ENCODE data around the gene ARHGAP29.
"Not testable (repeated sequence)": the region's sequence is repeated elsewhere in the genome, so short reads cannot be mapped to it uniquely, and the experiment has no call there.

ARHGAP29 gene

GRCh38 chr1:94231746-94232145 lies 5.6 kb downstream of the ARHGAP29 start:
- DNase-seq = no peak

DNA sequence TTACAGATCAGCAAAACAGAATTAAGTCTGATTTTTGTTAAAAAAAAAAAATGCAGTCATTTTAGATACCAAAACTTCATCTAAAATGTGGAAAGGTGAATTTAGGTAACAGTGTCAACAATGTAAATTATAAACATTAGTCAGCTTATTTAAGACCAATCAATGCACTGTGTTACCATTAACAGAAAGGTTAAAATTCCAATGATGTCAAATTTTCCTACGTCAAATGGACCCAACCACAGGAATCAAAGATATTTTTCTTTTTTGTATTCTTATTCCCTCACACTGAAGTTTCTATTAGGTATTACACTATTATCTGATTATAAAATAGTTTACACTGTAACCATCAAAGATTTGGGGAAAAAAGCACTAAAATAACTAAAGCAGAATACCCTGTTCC lies 6.5 kb downstream of the ARHGAP29 start:
- DNase-seq = no peak

- DNase-seq = no peak
These were observed 8.6 kb downstream of the ARHGAP29 start for GRCh38 chr1:94228640-94229375.

GRCh38 chr1:94227624-94228023 lies 9.8 kb downstream of the ARHGAP29 start:
- DNase-seq = no peak

- no peak for DNase-seq
These were observed 11.5 kb downstream of the ARHGAP29 start for GRCh38 chr1:94225845-94226244.

DNA sequence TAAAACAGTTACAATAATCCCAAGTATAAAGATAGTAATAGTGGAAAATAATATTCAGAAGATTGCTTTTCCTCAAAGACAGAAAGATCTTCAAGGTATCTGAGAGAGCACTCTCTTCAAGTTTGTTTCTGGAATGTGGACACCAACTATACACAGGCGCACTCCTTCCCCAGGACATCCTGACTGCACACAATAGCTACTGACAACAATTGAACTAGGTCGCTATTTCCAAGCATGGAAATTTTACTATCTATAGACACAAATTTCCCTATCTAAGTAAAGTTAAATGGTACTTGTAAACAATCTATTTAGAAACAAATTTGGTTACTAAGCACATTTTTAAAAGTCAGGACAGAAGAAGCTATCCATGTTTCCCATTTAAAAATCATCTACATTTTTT lies 19.1 kb downstream of the ARHGAP29 start:
- no peak for DNase-seq

- no peak for DNase-seq
These were observed 21.4 kb downstream of the ARHGAP29 start for GRCh38 chr1:94215955-94216354.

- no peak for DNase-seq
These were observed 27.4 kb downstream of the ARHGAP29 start for GRCh38 chr1:94209982-94210381.

- DNase-seq = no peak
These were observed 28.0 kb downstream of the ARHGAP29 start for GRCh38 chr1:94209425-94209824.

DNA sequence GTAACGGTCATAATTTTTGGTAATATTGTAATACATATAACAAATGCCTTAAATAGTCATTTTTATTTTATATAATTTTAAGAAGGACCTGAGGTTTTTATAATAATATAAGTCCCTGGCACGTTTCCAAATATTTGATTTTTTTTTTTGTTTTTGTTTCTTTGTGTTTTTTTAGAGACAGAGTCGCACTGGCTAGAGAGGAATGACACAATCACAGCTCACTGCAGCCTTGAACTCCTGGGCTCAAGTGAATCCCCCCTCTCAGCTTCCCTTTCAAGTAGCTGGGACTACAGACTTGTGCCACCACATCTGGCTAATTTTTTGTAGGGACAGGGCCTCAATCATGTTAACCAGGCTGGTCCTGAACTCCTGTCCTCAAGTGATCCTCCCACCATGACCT lies 29.7 kb downstream of the ARHGAP29 start:
- no peak for DNase-seq

DNA sequence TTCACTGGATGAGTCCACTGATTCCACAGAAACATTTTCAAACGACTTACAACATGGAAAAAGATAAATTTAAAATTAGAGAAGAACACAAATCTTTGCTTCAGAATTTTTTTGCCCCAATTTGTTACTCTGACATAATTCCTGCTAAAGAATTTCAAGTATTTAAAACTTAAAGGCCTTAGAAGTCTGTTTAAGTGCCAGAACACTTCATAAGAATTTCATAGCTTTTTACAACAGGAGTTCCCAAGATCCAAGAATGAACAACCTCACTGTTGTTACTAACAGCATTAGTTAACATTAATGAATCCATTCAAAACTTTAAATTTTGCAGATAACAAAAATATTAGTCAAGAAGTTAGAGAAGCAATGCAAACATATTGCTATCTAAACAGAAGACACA lies 31.7 kb downstream of the ARHGAP29 start:
- no peak for DNase-seq

DNA sequence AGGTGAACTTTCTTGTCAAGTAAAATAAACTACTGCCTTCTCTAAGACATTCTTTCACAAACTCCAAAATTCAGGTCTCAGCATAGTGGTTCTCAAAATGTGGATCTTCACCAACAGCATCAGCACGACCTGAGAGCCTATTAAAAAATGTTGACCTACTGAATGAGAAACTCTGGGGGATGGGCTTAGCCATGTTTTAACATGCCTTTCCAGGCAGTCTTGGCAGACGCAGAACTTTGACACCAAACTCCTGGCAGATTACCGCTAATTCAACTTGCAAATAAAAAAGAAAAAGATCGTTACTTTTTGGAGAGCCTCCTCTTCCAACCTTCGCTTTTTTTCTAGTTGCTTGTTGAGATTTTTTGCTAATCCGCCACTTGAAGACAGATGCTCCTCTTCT lies 35.1 kb downstream of the ARHGAP29 start:
- DNase-seq = no peak

DNA sequence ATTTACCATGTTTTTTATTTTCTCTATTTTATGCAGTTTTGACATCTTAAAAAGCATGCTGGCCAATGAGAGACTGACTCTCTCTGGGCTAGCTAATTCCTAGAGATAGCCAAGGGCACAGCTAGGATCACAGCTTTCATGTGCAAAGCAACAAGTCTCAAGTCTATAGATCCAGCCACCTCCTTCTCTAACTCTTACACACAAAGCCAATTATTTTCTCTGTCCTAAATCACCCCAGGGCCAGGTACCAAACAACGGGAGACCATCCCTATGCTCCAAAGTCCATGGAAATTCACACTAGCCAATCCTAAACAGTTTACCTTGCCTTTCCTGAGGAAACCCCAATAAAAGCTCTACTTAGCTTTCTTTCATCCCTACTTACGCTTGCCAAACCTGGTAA lies 38.0 kb downstream of the ARHGAP29 start:
- DNase-seq = no peak

- DNase-seq = no peak
These were observed 43.1 kb downstream of the ARHGAP29 start for GRCh38 chr1:94194079-94194865.

DNA sequence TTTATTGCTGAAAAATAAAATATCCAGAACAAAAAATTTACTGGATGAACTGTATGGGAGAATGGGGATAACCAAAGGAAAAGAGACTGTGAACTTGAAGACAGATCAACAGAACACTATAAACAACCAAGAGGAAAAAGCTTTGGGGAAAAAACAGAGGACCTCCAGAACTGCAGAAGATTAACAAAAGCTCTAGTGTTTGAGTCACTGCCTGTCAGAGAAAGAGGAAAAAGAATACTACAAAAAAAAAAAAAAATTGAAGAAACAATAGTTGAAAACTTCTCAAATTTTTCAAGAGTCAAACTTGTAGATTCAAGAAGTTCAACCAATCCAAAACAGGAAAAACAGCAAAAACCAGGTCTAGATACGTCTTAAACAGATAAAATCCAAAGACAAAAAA lies 44.3 kb downstream of the ARHGAP29 start:
- no peak for DNase-seq

DNA sequence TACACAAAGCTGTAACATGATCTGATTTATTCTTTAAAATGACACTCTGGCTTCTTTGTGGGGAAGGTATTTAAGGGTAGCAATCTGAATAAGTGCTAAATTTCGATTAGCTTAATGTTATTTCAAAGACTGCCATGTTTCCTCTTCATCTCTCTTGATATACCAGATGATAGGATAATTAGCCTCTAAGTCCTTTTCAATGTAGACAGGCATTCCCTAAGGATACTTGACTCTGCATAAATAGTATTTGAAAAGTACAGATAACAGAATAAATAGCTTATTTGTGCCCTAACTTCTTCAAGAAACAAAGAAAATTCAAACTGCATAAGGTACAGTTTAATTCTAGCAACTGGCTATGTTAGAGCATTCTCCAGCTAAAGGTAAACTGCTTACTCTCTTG lies 46.2 kb downstream of the ARHGAP29 start:
- no peak for DNase-seq

GRCh38 chr1:94186946-94187345 lies 50.4 kb downstream of the ARHGAP29 start:
- DNase-seq = no peak

DNA sequence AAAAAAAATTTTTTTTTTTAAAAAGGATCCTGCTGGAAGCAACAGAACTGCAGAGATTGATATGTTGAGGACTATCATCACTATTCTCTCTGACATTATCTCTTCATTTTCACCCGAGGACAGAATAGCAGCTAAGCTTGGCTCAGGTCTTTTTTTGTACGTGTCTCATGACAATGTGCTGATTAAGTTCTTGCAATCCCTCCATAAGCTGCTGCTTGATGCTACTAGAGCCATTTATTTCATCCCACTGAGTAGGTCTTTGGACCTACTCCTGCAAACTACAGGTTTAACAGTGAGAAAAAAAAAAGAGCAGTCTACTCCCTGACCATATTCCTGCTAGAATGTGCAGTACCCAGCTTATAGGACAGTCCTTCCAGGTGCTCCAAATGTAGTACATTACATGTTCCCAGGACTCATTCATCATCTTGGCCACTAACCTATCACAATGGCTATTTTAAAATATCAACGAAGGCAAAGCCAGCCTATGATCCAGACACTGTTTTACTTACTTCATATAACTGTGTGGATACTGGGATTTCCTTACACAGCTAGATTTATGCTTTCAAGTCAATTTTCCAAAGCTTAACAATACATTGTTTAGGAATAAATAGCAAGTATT lies 54.1 kb downstream of the ARHGAP29 start:
- DNase-seq = no peak

DNA sequence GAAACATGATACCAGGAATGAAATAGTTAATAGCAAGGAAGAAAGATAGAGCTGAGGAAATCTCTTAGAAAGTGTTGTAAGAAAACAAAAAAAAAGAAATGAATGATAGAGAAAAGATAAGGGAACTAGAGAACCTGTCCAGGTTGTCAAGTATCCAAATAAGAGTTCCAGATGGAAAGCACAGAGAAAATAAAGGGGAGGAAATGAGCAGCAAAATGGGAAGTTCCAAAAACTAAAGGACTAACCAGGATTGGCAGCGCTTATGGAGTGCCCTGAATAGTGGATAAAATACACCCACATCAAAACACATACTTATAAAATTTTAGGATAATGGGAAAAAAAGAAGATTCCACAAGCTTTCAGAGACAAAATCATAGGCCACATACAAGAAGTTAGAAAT lies 55.2 kb downstream of the ARHGAP29 start:
- no peak for DNase-seq

- no peak for DNase-seq
These were observed 56.7 kb downstream of the ARHGAP29 start for GRCh38 chr1:94180650-94181049.

DNA sequence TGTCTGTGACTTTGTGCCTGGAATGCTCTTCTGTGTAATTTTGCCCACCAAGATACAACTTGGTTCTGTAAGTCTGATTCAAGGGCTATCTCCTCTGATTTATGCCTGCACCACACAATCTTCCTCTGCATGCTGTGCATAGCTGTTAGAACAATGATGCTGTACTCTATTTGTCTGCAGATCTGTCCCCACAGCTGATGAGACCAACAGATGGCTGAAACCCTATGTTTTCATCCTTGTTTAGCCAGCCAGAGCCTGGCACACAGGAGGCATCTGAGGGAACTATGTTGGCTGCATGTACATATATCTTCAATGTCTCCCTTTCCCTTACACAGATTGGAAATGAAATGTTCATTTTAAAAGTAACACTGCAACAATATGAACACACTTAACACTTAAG lies 58.5 kb downstream of the ARHGAP29 start:
- no peak for DNase-seq

GRCh38 chr1:94169126-94169525 lies 68.3 kb downstream of the ARHGAP29 start:
- DNase-seq = no peak

- no peak for DNase-seq
These were observed 71.5 kb downstream of the ARHGAP29 start for GRCh38 chr1:94165843-94166242.

DNA sequence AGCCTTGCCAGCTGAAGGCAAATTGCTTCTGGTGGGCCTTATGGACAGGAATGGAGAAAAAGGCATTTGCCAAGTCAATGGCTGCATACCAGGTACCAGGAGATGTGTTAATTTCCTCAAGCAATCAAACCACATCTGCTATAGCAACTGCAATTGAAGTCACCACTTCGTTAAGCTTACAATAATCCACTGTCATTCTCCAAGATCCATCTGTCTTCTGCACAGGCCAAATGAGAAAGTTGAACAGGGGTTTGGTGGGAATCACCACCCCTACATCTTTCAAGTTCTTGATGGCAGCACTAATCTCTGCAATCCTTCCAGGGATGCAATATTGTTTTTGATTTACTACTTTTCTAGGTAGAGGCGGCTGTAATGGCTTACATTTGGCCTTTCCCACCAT lies 72.5 kb downstream of the ARHGAP29 start:
- not testable (repeated sequence) for DNase-seq

All from CD4-positive, alpha-beta T cell treated with Interleukin-21 for 1 hour (primary cell).